DND-41 (cell line): ENCODE measurements around the gene ANKRD26.
"Not testable (repeated sequence)": the region's sequence is repeated elsewhere in the genome, so short reads cannot be mapped to it uniquely, and the experiment has no call there.

Source experiments
- ATAC-seq: fragments of 200-7000 bp; cut with Tn5 transposase; 3 replicates; pipeline ENCODE4 v1.9.1; 2021; ENCODE audit warnings: low read depth; ENCODE audit not compliant: insufficient read depth
- DNase-seq: peaks from one replicate; pipeline ENCODE4 v3.0.0-alpha.2; 2020
- H2AFZ ChIP-seq: 2 replicates; pipeline ENCODE4 v1.6.0; 2012; ENCODE audit warnings: low read depth, low read length
- H3K27ac ChIP-seq: 2 replicates; pipeline ENCODE4 v1.5.1; 2012; ENCODE audit warnings: low read length, inconsistent platforms
- H3K27me3 ChIP-seq: fragments of 200-600 bp; sonication (generic); 2 replicates; pipeline ENCODE4 v1.6.0; 2012; ENCODE audit warnings: low read length, mild to moderate bottlenecking, inconsistent platforms; ENCODE audit not compliant: insufficient read depth, poor library complexity
- H3K36me3 ChIP-seq: 2 replicates; pipeline ENCODE4 v1.5.1; 2012; ENCODE audit warnings: low read length, inconsistent platforms; ENCODE audit not compliant: insufficient read depth
- H3K4me1 ChIP-seq: 2 replicates; pipeline ENCODE4 v1.5.1; 2012; ENCODE audit warnings: mild to moderate bottlenecking, low read length; ENCODE audit not compliant: insufficient read depth
- H3K4me2 ChIP-seq: 2 replicates; pipeline ENCODE4 v1.6.0; 2012; ENCODE audit warnings: mild to moderate bottlenecking, moderate library complexity, low read length, inconsistent platforms; ENCODE audit not compliant: insufficient read depth
- H3K4me3 ChIP-seq, 2 experiments: fragments of 200-600 bp in 1 of 2; shearing (Covaris generic) in 1 of 2; 2 replicates each; pipeline ENCODE4 v1.5.1; 2012 to 2016; ENCODE audit warnings: inconsistent platforms in 2 of 2, low read length in 2 of 2, mild to moderate bottlenecking in 2 of 2, low read depth in 1 of 2, moderate library complexity in 1 of 2
- H3K79me2 ChIP-seq: 2 replicates; pipeline ENCODE4 v1.6.0; 2012; ENCODE audit warnings: low read length, inconsistent platforms; ENCODE audit not compliant: insufficient read depth
- H3K9ac ChIP-seq: 2 replicates; pipeline ENCODE4 v1.6.0; 2012; ENCODE audit warnings: low read depth, mild to moderate bottlenecking, inconsistent platforms, low read length, moderate library complexity
- H3K9me3 ChIP-seq: 2 replicates; pipeline ENCODE4 v1.5.1; 2012; ENCODE audit warnings: low read length, moderate library complexity, mild to moderate bottlenecking, inconsistent platforms; ENCODE audit not compliant: insufficient read depth, severe bottlenecking
- H4K20me1 ChIP-seq: 2 replicates; pipeline ENCODE4 v1.6.0; 2012; ENCODE audit warnings: low read length; ENCODE audit not compliant: insufficient read depth
- CTCF ChIP-seq: IDR thresholded peaks from 2 replicates; pipeline ENCODE4 v1.5.1; 2012; ENCODE audit warnings: borderline replicate concordance, low read length, moderate library complexity, mild to moderate bottlenecking; ENCODE audit not compliant: poor library complexity, severe bottlenecking; ENCODE audit errors: extremely low read depth
- EZH2 ChIP-seq: IDR thresholded peaks from 3 replicates; pipeline ENCODE4 v1.6.1; 2012; ENCODE audit warnings: borderline replicate concordance, low read depth, mild to moderate bottlenecking, moderate library complexity, low read length, inconsistent platforms; ENCODE audit not compliant: severe bottlenecking

ANKRD26 gene

DNA sequence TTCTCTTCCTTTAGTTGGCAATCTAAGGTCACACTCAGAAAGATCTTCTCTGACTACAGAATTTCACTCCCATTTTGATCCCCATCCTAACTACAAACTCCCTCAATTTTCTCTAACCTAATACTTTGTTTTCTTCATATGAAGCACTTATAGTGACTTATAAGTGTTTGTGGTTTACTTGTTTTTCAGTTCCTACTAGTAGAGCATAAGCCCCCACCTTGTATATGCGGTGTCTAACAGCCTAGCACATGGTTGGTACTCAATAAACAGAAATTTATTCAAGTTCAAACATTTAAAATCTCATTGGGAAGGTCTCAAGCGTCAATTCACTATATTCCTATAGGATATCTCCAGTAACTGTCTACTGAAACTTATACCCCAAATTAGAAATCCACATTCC, 35.2 kb downstream of the ANKRD26 start:
- Histone ChIP-seq H2AFZ (no peak overlapping the region), H3K4me3 (no peak overlapping the region), H3K27ac (no peak overlapping the region), H4K20me1 (no peaks in the 10 kb centered on the region), H3K9me3 (no peaks in the 10 kb centered on the region), H3K36me3 (peaks cover 58% of the 10 kb centered on the region), H3K4me1 (no peaks in the 10 kb centered on the region), H3K79me2 (no peaks in the 10 kb centered on the region), H3K27me3 (no peaks in the 10 kb centered on the region), H3K9ac (no peak overlapping the region), H3K4me2 (no peak overlapping the region)
- no peak for ATAC-seq
- no peak for DNase-seq
- TF ChIP-seq CTCF (no peak), EZH2 (no peak)

- H3K9ac ChIP-seq: no peak overlapping the region
Observed at GRCh38 chr10:27052656-27053055, 47.6 kb downstream of the ANKRD26 start.

DNA sequence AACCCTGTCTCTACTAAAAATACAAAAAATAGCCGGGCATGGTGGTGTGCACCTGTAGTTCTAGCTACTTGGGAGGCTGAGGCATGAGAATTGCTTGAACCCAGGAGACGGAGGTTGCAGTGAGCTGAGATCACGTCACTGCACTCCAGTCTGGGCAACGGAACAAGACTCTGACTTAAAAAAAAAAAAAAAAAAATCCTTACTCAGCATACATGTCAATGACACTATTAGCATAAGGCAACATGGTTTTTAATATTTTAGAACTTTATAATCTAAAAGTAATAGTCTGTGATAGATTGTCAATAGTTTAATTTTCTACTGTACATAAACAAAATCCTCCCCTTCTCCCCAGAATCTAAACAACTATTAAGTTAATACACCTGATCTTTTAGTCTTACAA, 55.0 kb downstream of the ANKRD26 start:
- not testable (repeated sequence) for H3K27me3 ChIP-seq, DNase-seq, H3K9me3 ChIP-seq, H2AFZ ChIP-seq, H3K27ac ChIP-seq, H3K4me1 ChIP-seq, H4K20me1 ChIP-seq, H3K79me2 ChIP-seq, H3K9ac ChIP-seq, H3K4me3 ChIP-seq, H3K4me2 ChIP-seq, ATAC-seq
- peaks cover 20% of the 10 kb centered on the region; the same call in 1 of the 2 replicates for H3K36me3 ChIP-seq

More at GRCh38 chr10:27052656-27053055, 47.6 kb downstream of the ANKRD26 start:
- TF ChIP-seq CTCF (no peak), EZH2 (no peak)
- Histone ChIP-seq H3K79me2 (no peaks in the 10 kb centered on the region), H3K4me2 (no peak overlapping the region), H3K4me3 (no peak overlapping the region), H3K27ac (no peak overlapping the region), H3K27me3 (no peaks in the 10 kb centered on the region), H2AFZ (no peak overlapping the region), H4K20me1 (no peaks in the 10 kb centered on the region), H3K36me3 (peaks cover 7% of the 10 kb centered on the region; the same call in 1 of the 2 replicates), H3K4me1 (no peaks in the 10 kb centered on the region), H3K9me3 (no peaks in the 10 kb centered on the region)
- ATAC-seq (no peak), DNase-seq (no peak)

DNA sequence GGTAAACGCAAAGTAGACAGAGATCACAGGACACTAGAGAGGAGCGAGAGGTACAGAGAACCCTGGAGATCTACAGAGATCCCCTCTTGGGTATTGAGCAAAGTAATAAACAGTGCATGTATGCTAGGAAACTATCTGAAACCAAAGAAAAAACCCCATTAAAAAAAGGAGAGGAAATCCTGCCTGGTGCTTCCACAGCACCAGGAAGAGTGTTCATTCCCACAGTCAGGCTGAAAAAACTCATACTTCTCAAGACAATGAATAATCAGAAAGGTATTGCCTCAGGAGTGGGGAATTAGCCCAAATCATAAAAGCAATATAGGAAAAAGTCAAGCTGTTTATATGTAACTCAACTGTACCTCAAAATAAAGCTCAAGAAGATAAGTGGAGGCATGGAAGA, 59.1 kb downstream of the ANKRD26 start:
- no peak overlapping the region for H3K4me3 ChIP-seq
- no peak for TF ChIP-seq CTCF
- TF ChIP-seq EZH2: no peak

More for the DNA sequence above, 59.1 kb downstream of the ANKRD26 start:
- Histone ChIP-seq H3K79me2 (no peaks in the 10 kb centered on the region), H3K27me3 (no peaks in the 10 kb centered on the region), H3K9me3 (no peaks in the 10 kb centered on the region), H3K4me2 (no peak overlapping the region), H3K27ac (no peak overlapping the region), H2AFZ (no peak overlapping the region), H4K20me1 (no peaks in the 10 kb centered on the region), H3K36me3 (peaks cover 45% of the 10 kb centered on the region; the same call in 1 of the 2 replicates), H3K9ac (no peak overlapping the region), H3K4me1 (no peaks in the 10 kb centered on the region)
- ATAC-seq (no peak), DNase-seq (no peak)
